HG03066 (cell line): ENCODE results near the gene SCGN.

Experiments used
- ATAC-seq: cut with Tn5 transposase; IDR thresholded peaks from one replicate; pipeline ENCODE4 v1.9.1; 2021; ENCODE audit warnings: low read depth; ENCODE audit not compliant: unreplicated experiment

The SCGN gene

DNA sequence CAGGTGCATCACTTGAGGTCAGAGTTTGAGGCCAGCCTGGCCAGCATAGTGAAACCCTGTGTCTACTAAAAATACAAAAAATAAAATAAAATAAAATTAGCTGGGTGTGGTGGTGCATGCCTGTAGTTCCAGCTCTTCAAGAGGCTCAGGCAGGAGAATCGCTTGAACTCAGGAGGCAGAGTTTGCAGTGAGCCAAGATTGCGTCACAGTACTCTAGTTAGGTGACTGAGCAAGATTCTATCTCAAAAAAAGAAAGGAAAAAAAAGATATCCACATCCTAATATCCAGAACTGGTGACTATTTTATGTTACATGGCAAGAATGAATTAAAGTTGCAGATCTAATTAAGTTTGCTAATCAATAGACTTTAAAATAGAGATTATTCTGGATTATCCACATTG is 32.5 kb downstream of the SCGN start:
- no peak for ATAC-seq

GRCh38 chr6:25685251-25685650 is 33.2 kb downstream of the SCGN start:
- no peak for ATAC-seq

GRCh38 chr6:25685896-25686295 is 33.9 kb downstream of the SCGN start:
- ATAC-seq = no peak

- ATAC-seq = no peak
Observed at GRCh38 chr6:25686856-25687255, 34.8 kb downstream of the SCGN start.

GRCh38 chr6:25689966-25690365 is 38.0 kb downstream of the SCGN start:
- no peak for ATAC-seq

GRCh38 chr6:25691894-25692293 is 39.9 kb downstream of the SCGN start:
- no peak for ATAC-seq

- ATAC-seq = no peak
Observed at GRCh38 chr6:25692472-25692871, 40.5 kb downstream of the SCGN start.

DNA sequence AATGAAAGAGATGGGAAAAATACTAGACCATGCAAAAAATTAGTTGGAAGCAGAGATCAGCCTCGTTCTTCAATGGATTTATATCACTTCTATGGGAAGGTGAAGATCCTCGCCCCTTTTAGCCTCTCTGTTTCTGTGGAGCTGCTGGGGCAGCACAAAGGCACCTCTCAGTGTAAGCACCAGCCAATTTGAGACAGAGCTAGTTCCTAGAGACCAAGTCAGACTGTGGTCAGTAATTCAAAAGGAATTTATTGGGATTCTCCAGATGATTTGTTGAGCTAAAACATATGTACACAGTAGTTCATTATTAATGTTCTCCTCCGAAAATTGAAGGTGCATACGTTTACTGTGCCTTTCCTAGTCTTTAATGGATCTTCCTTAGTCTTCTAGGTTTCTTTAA is 42.4 kb downstream of the SCGN start:
- no peak for ATAC-seq

GRCh38 chr6:25695671-25696070 is 43.7 kb downstream of the SCGN start:
- no peak for ATAC-seq

- ATAC-seq = no peak
Observed at GRCh38 chr6:25697537-25698340, 45.7 kb downstream of the SCGN start.

GRCh38 chr6:25698631-25699030 is 46.6 kb downstream of the SCGN start:
- no peak for ATAC-seq

DNA sequence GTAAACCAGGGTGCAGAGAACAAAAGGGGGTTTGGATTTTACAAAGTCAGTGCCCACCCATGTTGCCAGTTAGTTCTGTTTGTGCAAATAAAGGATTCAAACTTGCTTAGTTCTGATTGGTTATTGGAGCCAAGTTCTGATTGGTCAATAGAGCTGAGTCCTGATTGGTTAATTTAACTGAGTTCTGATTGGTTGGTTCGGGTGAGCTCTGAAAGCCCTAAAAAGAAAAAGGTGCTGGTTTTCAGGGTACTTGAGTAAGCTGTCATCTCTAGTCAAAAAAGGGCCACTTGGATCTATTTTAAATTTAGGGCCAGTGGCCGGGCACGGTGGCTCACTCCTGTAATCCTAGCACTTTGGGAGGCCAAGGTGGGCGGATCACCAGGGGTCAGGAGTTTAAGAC is 47.6 kb downstream of the SCGN start:
- ATAC-seq = no peak

DNA sequence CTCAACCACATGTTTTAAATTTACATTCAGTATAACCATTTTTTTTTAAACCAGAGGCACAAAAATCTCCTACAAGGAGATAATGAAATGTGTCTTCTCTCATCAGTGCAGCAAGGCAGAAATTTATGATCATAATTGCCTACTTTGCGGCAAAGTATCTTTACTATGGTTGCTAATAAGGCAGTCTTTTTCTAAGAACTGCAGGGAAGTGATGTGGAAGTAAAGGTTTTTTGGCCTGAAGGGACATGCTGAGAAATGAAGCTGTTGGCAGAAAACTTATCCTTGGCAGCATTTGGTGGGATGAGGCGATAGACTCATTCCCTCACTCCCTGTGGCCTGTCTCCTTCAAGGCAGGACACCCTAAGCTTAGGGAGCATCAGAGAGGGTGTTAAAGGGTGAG is 48.7 kb downstream of the SCGN start:
- ATAC-seq = no peak

GRCh38 chr6:25701807-25702206 is 49.8 kb downstream of the SCGN start:
- no peak for ATAC-seq

DNA sequence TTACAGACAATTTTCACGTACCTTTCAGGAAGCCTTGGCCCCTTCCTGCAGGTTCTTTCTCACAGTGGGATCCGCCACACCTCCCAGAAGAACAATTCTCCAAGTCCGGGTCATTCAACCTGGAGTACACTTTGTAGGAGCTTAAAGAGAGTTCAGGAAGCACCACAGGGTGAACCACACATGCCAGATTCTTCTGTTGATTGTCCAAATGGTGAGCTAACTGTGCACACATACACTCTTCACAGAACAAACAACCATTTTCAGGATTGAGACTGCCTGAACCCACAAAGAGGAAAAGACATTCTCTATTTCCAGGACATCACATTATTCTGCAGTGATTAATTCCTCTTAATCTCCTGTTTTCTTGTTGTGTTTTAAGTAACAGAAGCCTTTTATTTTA is 51.0 kb downstream of the SCGN start:
- ATAC-seq = no peak

GRCh38 chr6:25704001-25704400 is 52.0 kb downstream of the SCGN start:
- ATAC-seq = no peak

DNA sequence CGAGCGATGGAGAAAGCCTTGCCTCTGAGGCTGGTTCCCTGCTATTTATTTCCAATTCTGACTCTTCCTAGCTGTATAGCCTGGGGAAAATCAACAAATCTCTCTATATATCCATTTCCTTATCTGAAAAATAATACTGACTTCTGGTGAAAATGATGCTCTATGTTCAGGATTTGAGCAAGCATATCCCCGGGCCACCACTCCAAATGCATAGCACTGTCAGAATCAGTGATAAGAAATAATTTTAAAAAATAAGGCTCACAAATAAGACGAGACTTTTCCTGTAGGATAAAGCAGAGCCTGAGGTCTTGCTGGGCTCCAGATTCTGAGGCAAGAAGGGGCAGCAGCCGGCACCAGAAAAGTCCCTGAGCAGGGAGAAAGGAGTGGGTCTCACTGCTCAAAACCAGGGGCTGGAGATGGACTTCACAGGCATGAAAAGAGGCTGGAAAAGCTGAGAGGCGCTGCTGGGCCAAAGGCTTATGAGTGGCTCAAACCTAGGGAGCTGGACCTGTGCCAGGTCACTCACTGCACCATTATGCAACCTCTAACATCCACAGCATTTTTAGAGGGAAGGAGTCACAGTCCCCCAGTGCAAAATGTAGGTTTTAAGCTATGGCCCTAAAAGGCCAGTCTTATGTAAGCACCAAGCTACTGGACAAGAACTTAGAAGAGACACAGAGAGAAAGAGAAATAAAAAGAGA is 54.4 kb downstream of the SCGN start:
- no peak for ATAC-seq

- ATAC-seq = no peak
Observed at GRCh38 chr6:25709761-25710160, 57.7 kb downstream of the SCGN start.

- no peak for ATAC-seq
Observed at GRCh38 chr6:25710287-25710686, 58.3 kb downstream of the SCGN start.

DNA sequence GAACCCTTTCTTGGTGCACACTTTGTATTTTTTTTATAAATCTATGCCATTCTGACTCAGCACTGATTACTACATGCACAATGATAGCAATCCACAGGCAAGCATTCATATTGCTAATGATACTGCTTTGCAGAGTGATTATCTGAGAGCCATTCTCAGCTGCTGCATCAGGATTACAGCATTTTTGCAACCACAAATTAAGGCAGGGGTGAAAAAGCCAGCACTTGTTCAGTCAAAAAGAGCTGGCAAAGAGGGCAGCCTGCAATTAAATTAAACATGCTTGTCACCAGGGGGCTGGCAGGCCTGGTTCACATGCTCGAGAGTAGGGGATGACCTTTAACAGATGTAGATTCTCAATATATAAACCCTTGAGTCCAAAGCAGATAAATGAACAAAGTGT is 61.8 kb downstream of the SCGN start:
- no peak for ATAC-seq

GRCh38 chr6:25714765-25715164 is 62.8 kb downstream of the SCGN start:
- no peak for ATAC-seq

DNA sequence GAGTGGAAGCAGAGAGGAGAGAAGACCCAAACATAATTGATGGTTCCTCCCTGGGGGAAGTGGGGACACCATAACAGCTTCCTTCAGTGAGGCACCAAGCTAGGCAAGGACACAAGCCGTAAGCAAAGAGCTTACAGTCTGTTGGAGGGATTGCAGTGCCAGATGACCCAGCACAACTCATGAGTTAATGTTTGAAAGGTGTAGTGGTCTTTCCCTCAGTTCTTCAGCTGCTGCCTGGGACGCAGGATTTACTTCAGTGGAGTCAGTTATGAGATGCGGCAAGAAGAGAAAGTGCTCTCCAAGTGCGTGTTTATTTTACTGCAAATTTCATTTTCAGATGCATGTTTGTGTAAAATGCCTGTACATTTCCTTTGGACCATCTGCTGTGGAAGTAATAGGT is 63.8 kb downstream of the SCGN start:
- ATAC-seq = no peak
